Subcutaneous adipose tissue (tissue), 4 donors: Measurements from ENCODE around the gene PRIMPOL. TPM values are rescaled to one million over a fixed set of nuclear protein-coding genes. Genes with fewer than 3 reads are reported as not detected.

Source experiments
- CTCF ChIP-seq: fragments of 450-650 bp; IDR thresholded peaks from one replicate; pipeline ENCODE4 v1.5.1; 2016; ENCODE audit warnings: low read depth, mild to moderate bottlenecking, control low read depth, antibody characterized with exemption, moderate library complexity
- total RNA-seq, 4 donors: library from RNA; depleted of rRNA; stranded (reverse); fragments of >200 nt; gene quantifications; one replicate each; pipeline ENCODE4 v1.1.0, GENCODE V29; 2016

The PRIMPOL gene
- total RNA-seq, 4 donors from 2014 or later = 14.8 to 27.3 (median 19.3) TPM

- TF ChIP-seq CTCF = no peak
These were observed 64.3 kb downstream of the PRIMPOL start for GRCh38 chr4:184713887-184714286.

- TF ChIP-seq CTCF = no peak
These were observed 66.0 kb downstream of the PRIMPOL start for GRCh38 chr4:184715526-184715925.

- no peak for TF ChIP-seq CTCF
These were observed 69.9 kb downstream of the PRIMPOL start for GRCh38 chr4:184719407-184719806.

GRCh38 chr4:184721254-184721653 is 71.7 kb downstream of the PRIMPOL start:
- no peak for TF ChIP-seq CTCF

GRCh38 chr4:184722798-184723197 is 73.3 kb downstream of the PRIMPOL start:
- no peak for TF ChIP-seq CTCF

GRCh38 chr4:184727430-184727829 is 77.9 kb downstream of the PRIMPOL start:
- TF ChIP-seq CTCF = no peak

- no peak for TF ChIP-seq CTCF
These were observed 79.3 kb downstream of the PRIMPOL start for GRCh38 chr4:184728858-184729257.
